Measurements from ENCODE around the gene WNT8B.

- TF ChIP-seq POLR2A (IDR thresholded peaks at IDR 0.05) (peak in 2 of 3 donors; percentile 54 to 59), CTCF (IDR thresholded peaks at IDR 0.05) (peak in 2 of 7 experiments; percentile 1 to 14)
Measured at GRCh38 chr10:100529475-100530298, 66.9 kb downstream of the WNT8B start, which contains the start of gene NDUFB8.

Data from body of pancreas (tissue), 4 donors.